HT-29 (cell line): ENCODE results near the gene IL18R1. TPM values are rescaled to one million over a fixed set of nuclear protein-coding genes. Genes with fewer than 3 reads are reported as not detected.

ENCODE experiments used
- DNase-seq: peaks from one replicate; pipeline ENCODE4 v3.0.0-alpha.2; 2015; ENCODE audit warnings: low spot score
- total RNA-seq: library from RNA; depleted of rRNA; stranded (reverse); fragments of >200 nt; shearing (Covaris generic); gene quantifications from 2 replicates; pipeline ENCODE4 v1.2.3, GENCODE V29; 2014

IL18R1 gene
- total RNA-seq, 1 experiment from 2014 or later = not detected

- DNase-seq = no peak
Observed at GRCh38 chr2:102344397-102344796, 11.2 kb upstream of the IL18R1 start.

GRCh38 chr2:102345329-102345920 is 10.2 kb upstream of the IL18R1 start:
- DNase-seq = no peak

- no peak for DNase-seq
Observed at GRCh38 chr2:102346381-102347130, 9.0 kb upstream of the IL18R1 start.

- DNase-seq = no peak
Observed at GRCh38 chr2:102350137-102350793, 5.3 kb upstream of the IL18R1 start.

- no peak for DNase-seq
Observed at GRCh38 chr2:102356381-102356712, 751 bp downstream of the IL18R1 start.

GRCh38 chr2:102356741-102357140 is 1.1 kb downstream of the IL18R1 start:
- DNase-seq = no peak

- no peak for DNase-seq
Observed at GRCh38 chr2:102357937-102358336, 2.3 kb downstream of the IL18R1 start.

- DNase-seq = no peak
Observed at GRCh38 chr2:102358496-102358895, 2.9 kb downstream of the IL18R1 start.

GRCh38 chr2:102359527-102359926 is 3.9 kb downstream of the IL18R1 start:
- no peak for DNase-seq

GRCh38 chr2:102361632-102362241 is 6.1 kb downstream of the IL18R1 start:
- no peak for DNase-seq

- no peak for DNase-seq
Observed at GRCh38 chr2:102365763-102366162, 10.2 kb downstream of the IL18R1 start.

- no peak for DNase-seq
Observed at GRCh38 chr2:102366406-102367112, 11.0 kb downstream of the IL18R1 start.

- DNase-seq = no peak
Observed at GRCh38 chr2:102367331-102367971, 11.9 kb downstream of the IL18R1 start.

- no peak for DNase-seq
Observed at GRCh38 chr2:102368461-102369109, 13.0 kb downstream of the IL18R1 start.

- no peak for DNase-seq
Observed at GRCh38 chr2:102369866-102370265, 14.3 kb downstream of the IL18R1 start.

- DNase-seq = no peak
Observed at GRCh38 chr2:102376052-102376591, 20.5 kb downstream of the IL18R1 start.

- no peak for DNase-seq
Observed at GRCh38 chr2:102383722-102384121, 28.1 kb downstream of the IL18R1 start.

- no peak for DNase-seq
Observed at GRCh38 chr2:102385522-102385921, 29.9 kb downstream of the IL18R1 start.

- DNase-seq = no peak
Observed at GRCh38 chr2:102386004-102386403, 30.4 kb downstream of the IL18R1 start.

- DNase-seq = no peak
Observed at GRCh38 chr2:102386867-102387541, 31.4 kb downstream of the IL18R1 start.
